Mesenchymal stem cell (in vitro differentiated cells and primary cell): ENCODE results near the gene FBXL20.

Experiments used
- DNase-seq: peaks from one replicate; pipeline ENCODE4 v3.0.0-alpha.2; 2013
- H2AFZ ChIP-seq: one replicate; pipeline ENCODE4 v1.6.1; 2013; ENCODE audit warnings: low read depth, mild to moderate bottlenecking, control low read depth, inconsistent platforms, low read length, moderate library complexity
- H2AK5ac ChIP-seq: 2 replicates; pipeline ENCODE4 v1.6.1; 2013; ENCODE audit warnings: low read length, moderate library complexity, mild to moderate bottlenecking, inconsistent platforms; ENCODE audit not compliant: severe bottlenecking
- H2BK120ac ChIP-seq: one replicate; pipeline ENCODE4 v1.6.1; 2013; ENCODE audit warnings: low read depth, mild to moderate bottlenecking, inconsistent platforms, low read length, moderate library complexity
- H2BK12ac ChIP-seq, 2 experiments: one replicate each; pipeline ENCODE4 v1.6.1; 2013; ENCODE audit warnings: inconsistent platforms in 2 of 2, low read length in 2 of 2, mild to moderate bottlenecking in 2 of 2, moderate library complexity in 2 of 2, control low read depth in 1 of 2
- H2BK15ac ChIP-seq: one replicate; pipeline ENCODE4 v1.6.1; 2013; ENCODE audit warnings: mild to moderate bottlenecking, low read depth, inconsistent platforms; ENCODE audit not compliant: poor library complexity, severe bottlenecking
- H2BK5ac ChIP-seq: 2 replicates; pipeline ENCODE4 v1.6.1; 2013; ENCODE audit warnings: low read depth, mild to moderate bottlenecking, low read length, control low read depth, inconsistent platforms; ENCODE audit not compliant: poor library complexity, severe bottlenecking
- H3K14ac ChIP-seq, 2 experiments: one replicate each; pipeline ENCODE4 v1.6.1; 2013; ENCODE audit warnings: inconsistent platforms in 2 of 2, low read length in 2 of 2, control low read depth in 1 of 2, mild to moderate bottlenecking in 1 of 2, moderate library complexity in 1 of 2
- H3K18ac ChIP-seq, 2 experiments: one replicate each; pipeline ENCODE4 v1.6.1; 2013; ENCODE audit warnings: inconsistent platforms in 2 of 2, low read length in 2 of 2, control low read depth in 1 of 2, low read depth in 1 of 2, mild to moderate bottlenecking in 1 of 2
- H3K23ac ChIP-seq, 2 experiments: one replicate each; pipeline ENCODE4 v1.6.1; 2013; ENCODE audit warnings: inconsistent platforms in 2 of 2, low read length in 2 of 2, mild to moderate bottlenecking in 2 of 2, moderate library complexity in 2 of 2, control low read depth in 1 of 2
- H3K27ac ChIP-seq: 2 replicates; pipeline ENCODE4 v1.5.1; 2013; ENCODE audit warnings: mild to moderate bottlenecking, moderate library complexity, low read length, control low read depth, inconsistent platforms; ENCODE audit not compliant: poor library complexity, severe bottlenecking
- H3K27me3 ChIP-seq, 2 experiments: 2 replicates each; pipeline versions ENCODE4 v1.6.1 to v1.7.0; 2013; ENCODE audit warnings: low read length in 2 of 2, mild to moderate bottlenecking in 2 of 2, moderate library complexity in 2 of 2, control low read depth in 1 of 2, inconsistent platforms in 1 of 2; ENCODE audit not compliant: control insufficient read depth in 1 of 2, insufficient read depth in 1 of 2
- H3K36me3 ChIP-seq, 2 experiments: 2 replicates each; pipeline versions ENCODE4 v1.6.1 to v1.7.0; 2013; ENCODE audit warnings: low read length in 2 of 2, control low read depth in 1 of 2, inconsistent platforms in 1 of 2, low read depth in 1 of 2, mild to moderate bottlenecking in 1 of 2; ENCODE audit not compliant: insufficient read depth in 2 of 2, control insufficient read depth in 1 of 2
- H3K4ac ChIP-seq, 2 experiments: one replicate each; pipeline ENCODE4 v1.6.1; 2013; ENCODE audit warnings: inconsistent platforms in 2 of 2, low read length in 2 of 2, mild to moderate bottlenecking in 2 of 2, moderate library complexity in 2 of 2, control low read depth in 1 of 2, low read depth in 1 of 2
- H3K4me1 ChIP-seq: 2 replicates; pipeline ENCODE4 v1.6.1; 2013; ENCODE audit warnings: low read depth, low read length, control low read depth; ENCODE audit not compliant: control insufficient read depth, insufficient read depth
- H3K4me2 ChIP-seq: 2 replicates; pipeline ENCODE4 v1.6.1; 2013; ENCODE audit warnings: low read length, mild to moderate bottlenecking, inconsistent platforms; ENCODE audit not compliant: poor library complexity, severe bottlenecking
- H3K4me3 ChIP-seq, 2 experiments: 2 replicates each; pipeline versions ENCODE4 v1.5.1 to v1.7.0; 2013; ENCODE audit warnings: low read length in 2 of 2, mild to moderate bottlenecking in 2 of 2, control low read depth in 1 of 2, low read depth in 1 of 2; ENCODE audit not compliant: insufficient read depth in 1 of 2
- H3K79me1 ChIP-seq: replicated peaks from 2 replicates; pipeline ENCODE4 v1.6.1; 2013; ENCODE audit warnings: mild to moderate bottlenecking, control low read depth, low read length, inconsistent platforms; ENCODE audit not compliant: poor library complexity, severe bottlenecking
- H3K9ac ChIP-seq: 2 replicates; pipeline ENCODE4 v1.7.0; 2013; ENCODE audit warnings: mild to moderate bottlenecking, low read length, moderate library complexity
- H3K9me3 ChIP-seq: 2 replicates; pipeline ENCODE4 v1.7.0; 2013; ENCODE audit warnings: mild to moderate bottlenecking, low read length; ENCODE audit not compliant: control insufficient read depth
- H4K8ac ChIP-seq: one replicate; pipeline ENCODE4 v1.6.1; 2013; ENCODE audit warnings: inconsistent platforms, mild to moderate bottlenecking, low read length, moderate library complexity
- H4K91ac ChIP-seq: one replicate; pipeline ENCODE4 v1.6.1; 2013; ENCODE audit warnings: mild to moderate bottlenecking, low read length, inconsistent platforms
- WGBS: methylation state at CpG from one replicate; pipeline ENCODE4 v1.1.7; 2013; ENCODE audit warnings: mixed read lengths; 5-methylcytosine and 5-hydroxymethylcytosine counted together

Gene FBXL20

GRCh38 chr17:39360537-39360936 is 40.9 kb downstream of the FBXL20 start:
- Histone ChIP-seq H3K9ac (no peak overlapping the region), H3K36me3 (peaks cover 0 to 3% of the 10 kb centered on the region in 2 experiments), H3K4me2 (no peak overlapping the region), H4K91ac (no peak overlapping the region), H2AFZ (no peak overlapping the region), H4K8ac (no peak overlapping the region), H3K27ac (no peak overlapping the region), H2BK120ac (no peak overlapping the region), H2BK12ac (no peak overlapping the region), H3K4ac (no peak overlapping the region), H2BK5ac (no peak overlapping the region), H3K23ac (no peak overlapping the region), H2AK5ac (no peak overlapping the region), H3K4me3 (no peak overlapping the region), H3K4me1 (peaks cover 2% of the 10 kb centered on the region), H3K79me1 (peaks cover 21% of the 10 kb centered on the region), H3K9me3 (no peaks in the 10 kb centered on the region), H3K14ac (no peak overlapping the region), H3K18ac (no peak overlapping the region), H3K27me3 (no peaks in the 10 kb centered on the region), H2BK15ac (no peak overlapping the region)
- DNase-seq: no peak
- 89% methylated on average over 3 of the region's 3 CpGs for WGBS

GRCh38 chr17:39359994-39360393 is 41.4 kb downstream of the FBXL20 start:
- Histone ChIP-seq H3K4me3 (no peak overlapping the region), H3K4me2 (no peak overlapping the region), H3K4ac (no peak overlapping the region), H4K8ac (no peak overlapping the region), H3K27me3 (no peaks in the 10 kb centered on the region), H2BK12ac (no peak overlapping the region), H3K14ac (no peak overlapping the region), H2BK5ac (no peak overlapping the region), H3K79me1 (peaks cover 21% of the 10 kb centered on the region), H3K23ac (no peak overlapping the region), H3K9me3 (no peaks in the 10 kb centered on the region), H3K18ac (no peak overlapping the region), H2BK120ac (no peak overlapping the region), H3K4me1 (peaks cover 2% of the 10 kb centered on the region), H3K27ac (no peak overlapping the region), H3K9ac (no peak overlapping the region), H2AK5ac (no peak overlapping the region), H2AFZ (no peak overlapping the region), H4K91ac (no peak overlapping the region), H2BK15ac (no peak overlapping the region), H3K36me3 (peaks cover 0 to 3% of the 10 kb centered on the region in 2 experiments)
- no CpG with 5 or more reads among the region's 1 CpG for WGBS
- no peak for DNase-seq

- H2BK12ac ChIP-seq: no peak overlapping the region
- WGBS: 83% methylated on average over 3 of the region's 3 CpGs
- no peak overlapping the region for H4K91ac ChIP-seq
- no peak overlapping the region for H3K4ac ChIP-seq
- H3K4me2 ChIP-seq: no peak overlapping the region
- no peak overlapping the region for H3K27ac ChIP-seq
- H3K9me3 ChIP-seq: no peaks in the 10 kb centered on the region
- no peak overlapping the region for H3K14ac ChIP-seq
- no peak overlapping the region for H3K18ac ChIP-seq
- H3K4me3 ChIP-seq: no peak overlapping the region
- peaks cover 2% of the 10 kb centered on the region for H3K4me1 ChIP-seq
- peaks cover 0 to 3% of the 10 kb centered on the region in 2 experiments for H3K36me3 ChIP-seq
- H2AFZ ChIP-seq: no peak overlapping the region
- DNase-seq: no peak
- no peak overlapping the region for H3K23ac ChIP-seq
- peaks cover 17% of the 10 kb centered on the region for H3K79me1 ChIP-seq
- H3K27me3 ChIP-seq: no peaks in the 10 kb centered on the region
- no peak overlapping the region for H3K9ac ChIP-seq
- H2AK5ac ChIP-seq: no peak overlapping the region
- no peak overlapping the region for H4K8ac ChIP-seq
- H2BK5ac ChIP-seq: no peak overlapping the region
- H2BK120ac ChIP-seq: no peak overlapping the region
- no peak overlapping the region for H2BK15ac ChIP-seq
Measured at GRCh38 chr17:39357986-39358385, 43.4 kb downstream of the FBXL20 start.

GRCh38 chr17:39357488-39357887 is 43.9 kb downstream of the FBXL20 start:
- H2BK120ac ChIP-seq: no peak overlapping the region
- peaks cover 0 to 3% of the 10 kb centered on the region in 2 experiments for H3K36me3 ChIP-seq
- no peak overlapping the region for H3K18ac ChIP-seq
- no peak overlapping the region for H3K9ac ChIP-seq
- H4K8ac ChIP-seq: no peak overlapping the region
- no peak overlapping the region for H3K4me2 ChIP-seq
- no peak overlapping the region for H2BK15ac ChIP-seq
- peaks cover 17% of the 10 kb centered on the region for H3K79me1 ChIP-seq
- no peaks in the 10 kb centered on the region for H3K27me3 ChIP-seq
- H3K27ac ChIP-seq: no peak overlapping the region
- H2BK12ac ChIP-seq: no peak overlapping the region
- DNase-seq: no peak
- WGBS: 90% methylated on average over 8 of the region's 8 CpGs
- no peaks in the 10 kb centered on the region for H3K9me3 ChIP-seq
- no peak overlapping the region for H3K23ac ChIP-seq
- H3K14ac ChIP-seq: no peak overlapping the region
- peaks cover 2% of the 10 kb centered on the region for H3K4me1 ChIP-seq
- H4K91ac ChIP-seq: no peak overlapping the region
- no peak overlapping the region for H2BK5ac ChIP-seq
- H3K4ac ChIP-seq: no peak overlapping the region
- H2AFZ ChIP-seq: no peak overlapping the region
- H2AK5ac ChIP-seq: no peak overlapping the region
- H3K4me3 ChIP-seq: no peak overlapping the region
